Stimulated activated memory B cell treated with anti-CD40 and anti-IgM and Interleukin-4, amounts not matched to agents 10 μg/mL and 1 μg/mL and 100 μg/mL, for 72 hours (primary cell): ENCODE results near the gene ELP4.

Source experiments
- ATAC-seq: fragments of 150-1000 bp; cut with Tn5 transposase; 2 replicates; pipeline ENCODE4 v1.10.0; 2021
- H3K27ac Mint-ChIP-seq: one replicate; pipeline ENCODE4 v1.8.0; 2022; ENCODE audit warnings: mild to moderate bottlenecking, mixed read lengths
- H3K27me3 Mint-ChIP-seq: one replicate; pipeline ENCODE4 v1.8.0; 2022; ENCODE audit warnings: mixed read lengths
- H3K36me3 Mint-ChIP-seq: one replicate; pipeline ENCODE4 v1.8.0; 2022; ENCODE audit warnings: mixed read lengths
- H3K4me1 Mint-ChIP-seq: one replicate; pipeline ENCODE4 v1.8.0; 2022; ENCODE audit warnings: mixed read lengths
- H3K4me3 Mint-ChIP-seq: one replicate; pipeline ENCODE4 v1.8.0; 2022; ENCODE audit warnings: mild to moderate bottlenecking, moderate library complexity, mixed read lengths
- H3K9me3 Mint-ChIP-seq: one replicate; pipeline ENCODE4 v1.8.0; 2022; ENCODE audit warnings: mixed read lengths

The ELP4 gene

DNA sequence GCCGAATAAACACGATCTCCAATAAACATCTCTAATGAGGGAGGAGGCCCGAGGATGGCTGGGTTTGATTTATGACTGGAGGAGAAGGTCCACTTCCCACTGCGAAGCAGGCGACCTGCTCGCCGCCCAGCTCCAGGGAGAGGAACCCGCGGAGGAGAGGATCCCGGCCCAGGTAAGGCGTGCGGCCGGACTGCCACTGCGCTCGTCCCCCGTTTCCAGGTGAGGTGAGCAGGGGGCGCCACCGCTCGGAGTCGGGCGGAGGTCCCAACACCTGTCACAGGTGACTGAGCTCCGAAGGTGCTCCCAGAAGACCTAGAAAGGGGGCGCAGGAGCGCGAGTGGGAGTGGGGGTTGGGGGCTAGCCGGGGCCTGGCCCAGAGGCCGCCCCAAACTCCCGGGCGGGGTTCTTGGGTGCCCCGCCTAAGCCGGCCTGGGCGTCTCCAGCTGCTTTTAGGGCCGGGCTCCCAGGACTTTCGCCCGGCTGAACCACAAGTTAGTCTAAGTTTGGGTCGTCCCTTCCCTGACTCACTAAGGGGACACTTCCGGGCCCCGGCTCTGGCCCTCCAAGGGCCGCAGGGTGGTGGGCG lies 307.0 kb downstream of the ELP4 start:
- H3K27ac Mint-ChIP-seq = no peak overlapping the region
- peak overlapping the region; percentile 26 for H3K4me3 Mint-ChIP-seq
- peaks cover 12% of the 10 kb centered on the region for H3K36me3 Mint-ChIP-seq
- peaks cover 30% of the 10 kb centered on the region for H3K4me1 Mint-ChIP-seq
- peaks cover 3% of the 10 kb centered on the region for H3K9me3 Mint-ChIP-seq
- no peak for ATAC-seq
- H3K27me3 Mint-ChIP-seq = peaks cover 89% of the 10 kb centered on the region

DNA sequence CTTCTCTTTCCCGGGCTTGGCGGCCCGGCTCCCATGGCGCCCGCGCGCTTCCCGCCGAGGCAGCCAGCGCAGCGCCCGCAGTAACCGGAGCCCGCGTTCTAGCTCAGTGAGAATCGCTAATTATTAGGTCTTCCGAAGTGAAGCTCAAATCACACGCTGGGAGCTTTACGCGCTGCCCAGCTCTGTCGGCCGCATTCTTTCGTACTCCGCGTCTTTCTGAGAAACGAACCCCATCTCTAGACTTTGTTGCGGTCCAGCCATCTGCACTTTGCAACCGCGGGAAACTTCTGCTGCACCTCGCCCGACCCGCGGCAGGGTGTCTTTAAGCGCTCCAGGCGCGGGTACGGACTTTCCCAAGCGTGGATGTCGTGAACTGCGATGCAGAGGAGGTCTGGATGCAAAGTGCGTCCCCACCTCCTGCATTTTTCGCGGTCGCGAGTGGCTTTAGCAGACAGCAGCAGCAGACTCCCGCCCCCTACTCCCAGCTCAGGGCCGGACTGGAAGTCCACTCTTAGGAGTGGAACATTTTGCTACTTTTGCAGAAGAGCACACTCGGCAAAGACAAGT lies 307.6 kb downstream of the ELP4 start:
- peaks cover 24% of the 10 kb centered on the region for H3K4me1 Mint-ChIP-seq
- H3K9me3 Mint-ChIP-seq = no peaks in the 10 kb centered on the region
- H3K27me3 Mint-ChIP-seq = peaks cover 89% of the 10 kb centered on the region
- ATAC-seq = no peak
- H3K4me3 Mint-ChIP-seq = no peak overlapping the region
- H3K27ac Mint-ChIP-seq = no peak overlapping the region
- H3K36me3 Mint-ChIP-seq = peaks cover 7% of the 10 kb centered on the region

DNA sequence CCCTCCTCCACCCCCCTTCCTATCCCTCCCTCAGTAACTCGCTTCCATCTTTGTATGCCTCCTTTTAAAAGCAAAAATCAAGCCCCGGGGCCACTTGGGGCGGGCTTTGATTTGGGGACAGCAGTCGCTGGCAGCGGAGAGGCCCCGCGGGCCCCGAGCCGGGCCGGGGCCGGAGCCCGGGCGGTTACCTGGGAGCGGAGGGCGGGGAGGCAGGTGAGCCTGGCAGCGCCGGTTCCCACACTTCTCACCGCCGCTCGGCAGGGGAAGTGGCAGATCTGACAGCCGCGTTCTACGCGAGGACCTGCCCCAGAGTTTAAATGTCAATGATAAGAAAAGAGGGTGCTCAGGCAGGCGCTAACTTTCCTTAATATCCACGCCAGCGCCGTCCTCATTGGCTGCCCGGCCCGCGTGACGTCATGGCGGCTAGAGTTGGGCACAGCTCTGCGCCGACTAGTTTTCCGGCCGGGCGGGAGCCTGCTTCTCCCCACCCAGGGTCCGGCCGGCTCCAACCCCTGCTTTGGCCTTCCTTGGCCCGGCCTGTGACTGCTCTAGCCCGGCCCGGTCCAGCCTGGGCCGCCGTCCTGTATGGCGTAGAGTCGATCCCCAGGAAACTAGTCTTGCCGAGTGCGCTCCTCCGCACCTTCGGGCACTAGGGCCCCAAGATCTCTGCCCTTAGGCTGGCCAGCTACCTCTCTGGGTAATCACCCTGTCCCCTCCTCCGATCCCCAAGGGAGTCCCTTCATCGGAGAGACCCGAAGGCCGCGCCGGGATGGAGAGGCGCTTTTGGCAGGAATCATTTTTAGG lies 308.3 kb downstream of the ELP4 start:
- H3K4me3 Mint-ChIP-seq = no peak overlapping the region
- H3K4me1 Mint-ChIP-seq = peaks cover 18% of the 10 kb centered on the region
- peaks cover 89% of the 10 kb centered on the region for H3K27me3 Mint-ChIP-seq
- no peak overlapping the region for H3K27ac Mint-ChIP-seq
- no peak for ATAC-seq
- H3K36me3 Mint-ChIP-seq = peaks cover 6% of the 10 kb centered on the region
- H3K9me3 Mint-ChIP-seq = no peaks in the 10 kb centered on the region

DNA sequence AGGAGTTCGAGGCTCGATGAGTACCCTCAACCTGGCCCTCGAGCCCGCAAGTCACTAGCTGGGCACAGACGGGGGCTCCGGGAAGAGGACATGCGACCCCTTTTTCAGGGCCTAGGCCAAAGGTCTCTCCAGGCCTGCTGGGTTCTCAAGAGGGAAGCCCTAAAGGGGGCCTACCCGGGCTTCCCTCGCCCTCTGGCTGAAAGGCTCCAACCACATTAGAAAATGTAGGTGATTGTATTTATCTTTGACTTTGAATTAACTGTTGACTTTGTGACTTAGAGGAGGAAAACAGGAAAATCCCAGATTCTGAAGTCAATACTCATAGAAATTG lies 308.8 kb downstream of the ELP4 start:
- Mint-ChIP-seq H3K36me3 (peaks cover 6% of the 10 kb centered on the region), H3K9me3 (no peaks in the 10 kb centered on the region), H3K27me3 (peaks cover 93% of the 10 kb centered on the region), H3K27ac (no peak overlapping the region), H3K4me3 (no peak overlapping the region), H3K4me1 (peaks cover 16% of the 10 kb centered on the region)
- no peak for ATAC-seq

DNA sequence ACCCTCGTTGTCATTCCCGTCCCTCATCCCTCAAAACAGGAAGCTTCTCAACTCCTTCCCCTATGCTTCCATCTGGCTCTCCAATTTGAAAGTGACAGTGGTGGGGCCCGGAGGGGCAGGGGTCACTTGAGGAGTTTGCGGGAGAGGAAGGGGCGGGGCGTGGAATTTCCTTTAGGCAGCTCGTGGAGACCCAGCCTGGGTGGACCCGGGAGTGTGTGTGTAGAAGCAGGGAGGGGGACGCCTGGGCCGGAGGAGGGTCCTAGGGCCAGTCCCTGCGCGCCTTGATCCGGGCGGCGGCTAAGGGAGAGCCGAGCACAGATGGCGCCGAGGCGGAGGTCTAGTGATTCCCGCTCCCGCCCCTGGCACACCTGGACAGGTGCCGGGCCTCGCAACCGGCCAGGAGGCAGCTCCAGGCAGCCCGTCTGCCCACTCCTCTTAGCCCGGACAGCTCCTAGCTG lies 309.3 kb downstream of the ELP4 start:
- no peak for ATAC-seq
- Mint-ChIP-seq H3K27me3 (peaks cover 99% of the 10 kb centered on the region), H3K27ac (no peak overlapping the region), H3K4me1 (peaks cover 16% of the 10 kb centered on the region), H3K9me3 (no peaks in the 10 kb centered on the region), H3K4me3 (no peak overlapping the region), H3K36me3 (peaks cover 6% of the 10 kb centered on the region)

DNA sequence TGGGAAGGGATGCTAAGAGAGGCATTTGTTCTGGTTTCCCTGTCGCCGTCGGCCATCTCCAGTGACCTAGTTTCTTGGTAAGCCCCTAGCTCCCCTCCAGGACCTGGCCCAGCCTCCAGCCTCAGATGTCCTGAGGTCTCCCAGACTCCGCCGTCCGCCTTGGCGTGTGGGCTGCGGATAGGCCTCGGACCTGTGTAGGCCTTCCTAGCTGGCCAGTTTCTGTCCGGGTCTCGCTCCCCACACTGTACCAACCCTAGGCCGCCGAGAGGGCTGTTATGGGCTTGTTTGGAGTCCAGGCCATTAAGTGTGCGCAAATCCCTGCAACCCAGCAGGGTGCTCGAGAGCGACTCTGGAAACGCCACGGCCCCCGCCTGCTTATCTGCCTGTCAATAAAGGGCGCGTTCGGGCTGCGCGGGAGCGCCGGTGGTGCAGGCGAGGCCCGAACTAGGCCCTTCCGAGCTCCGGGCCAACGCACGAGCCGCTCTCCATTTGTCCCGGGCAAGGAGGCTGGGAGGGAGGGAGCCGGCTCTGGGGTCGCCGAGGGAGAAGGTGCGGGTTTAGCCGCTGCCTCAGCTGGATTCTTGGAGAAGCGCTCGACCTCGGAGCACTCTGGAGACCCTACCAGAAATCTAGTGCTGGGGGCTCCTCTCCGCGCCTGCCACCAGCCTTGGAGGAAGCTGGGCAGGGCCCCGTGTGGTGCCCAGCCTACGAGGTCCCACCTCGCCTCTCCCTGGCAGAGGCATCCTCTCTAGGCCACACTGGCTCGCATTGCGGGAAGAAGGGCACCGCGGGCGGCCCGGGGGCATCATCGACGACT lies 310.3 kb downstream of the ELP4 start:
- Mint-ChIP-seq H3K27me3 (peaks cover 99% of the 10 kb centered on the region), H3K27ac (no peak overlapping the region), H3K4me1 (peaks cover 15% of the 10 kb centered on the region), H3K36me3 (peaks cover 4% of the 10 kb centered on the region), H3K4me3 (no peak overlapping the region), H3K9me3 (no peaks in the 10 kb centered on the region)
- ATAC-seq = no peak

DNA sequence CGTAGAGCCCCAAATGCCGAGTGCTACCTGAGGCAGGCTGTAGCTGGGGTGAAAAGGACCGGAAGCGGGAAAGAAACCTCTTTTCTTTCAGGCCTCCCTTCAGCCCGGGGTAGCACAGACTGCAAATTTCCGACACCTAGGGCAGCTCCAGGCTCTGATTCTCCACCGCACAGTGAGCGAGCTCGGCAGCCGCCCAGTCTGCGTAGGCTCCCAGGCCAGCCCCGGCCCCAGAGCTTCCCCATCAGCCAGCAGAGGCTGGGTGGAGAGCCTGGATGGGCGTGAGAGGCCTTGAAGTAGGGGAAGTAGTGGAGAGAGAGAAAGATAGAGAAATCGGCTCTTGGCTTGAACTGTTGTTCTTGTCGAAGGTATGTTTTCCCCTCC lies 310.9 kb downstream of the ELP4 start:
- H3K36me3 Mint-ChIP-seq = no peaks in the 10 kb centered on the region
- H3K27ac Mint-ChIP-seq = no peak overlapping the region
- no peak for ATAC-seq
- H3K27me3 Mint-ChIP-seq = peaks cover 99% of the 10 kb centered on the region
- no peaks in the 10 kb centered on the region for H3K9me3 Mint-ChIP-seq
- H3K4me1 Mint-ChIP-seq = peaks cover 10% of the 10 kb centered on the region
- no peak overlapping the region for H3K4me3 Mint-ChIP-seq

DNA sequence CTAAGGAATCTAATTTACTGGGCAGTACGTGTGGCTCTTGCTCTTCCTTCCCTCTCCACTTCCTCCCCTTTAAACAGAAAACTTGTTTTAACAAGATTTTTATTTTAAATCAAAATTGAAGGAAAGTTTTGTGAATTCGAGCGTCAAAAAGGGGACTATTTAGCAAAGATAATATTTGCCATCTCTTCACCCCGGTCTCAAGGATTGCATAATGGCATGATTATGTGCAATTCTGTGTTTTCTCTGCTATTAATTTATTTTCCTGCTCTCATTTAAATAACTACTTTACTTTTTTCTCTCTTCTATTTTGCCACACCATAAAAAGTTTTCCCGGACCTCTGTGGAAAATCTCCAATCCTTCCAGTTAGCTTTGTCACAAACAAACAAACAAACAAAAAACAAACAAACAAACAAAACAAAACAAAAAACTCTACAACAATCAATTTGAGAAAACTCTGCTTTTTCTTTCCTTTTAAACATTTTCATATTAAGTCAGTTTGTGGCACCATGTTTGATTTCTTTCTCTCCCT lies 311.7 kb downstream of the ELP4 start:
- Mint-ChIP-seq H3K9me3 (no peaks in the 10 kb centered on the region), H3K36me3 (no peaks in the 10 kb centered on the region), H3K27ac (no peak overlapping the region), H3K27me3 (peaks cover 99% of the 10 kb centered on the region), H3K4me3 (no peak overlapping the region), H3K4me1 (peaks cover 7% of the 10 kb centered on the region)
- ATAC-seq = no peak

DNA sequence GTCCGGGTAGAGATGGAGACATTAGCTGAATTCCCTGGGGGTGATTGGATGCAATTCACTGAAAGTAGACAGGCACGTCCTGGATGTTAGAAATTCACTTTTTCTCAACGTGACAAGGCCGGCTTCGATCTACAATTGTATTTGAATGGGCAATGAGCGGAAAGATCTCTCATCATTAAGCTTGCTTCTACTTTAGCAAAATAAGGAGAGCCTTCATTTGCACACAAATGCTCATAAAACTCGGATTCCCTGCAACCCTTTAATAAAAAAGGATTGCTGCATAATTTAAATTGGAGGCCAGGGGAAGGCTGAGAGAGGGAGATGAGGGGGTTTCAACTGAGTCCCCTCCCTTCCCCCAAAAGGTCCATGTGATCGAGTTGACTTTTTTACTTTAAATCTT lies 312.2 kb downstream of the ELP4 start:
- Mint-ChIP-seq H3K27me3 (peaks cover 99% of the 10 kb centered on the region), H3K9me3 (no peaks in the 10 kb centered on the region), H3K27ac (no peak overlapping the region), H3K4me3 (no peak overlapping the region), H3K36me3 (no peaks in the 10 kb centered on the region), H3K4me1 (peaks cover 5% of the 10 kb centered on the region)
- ATAC-seq = no peak

DNA sequence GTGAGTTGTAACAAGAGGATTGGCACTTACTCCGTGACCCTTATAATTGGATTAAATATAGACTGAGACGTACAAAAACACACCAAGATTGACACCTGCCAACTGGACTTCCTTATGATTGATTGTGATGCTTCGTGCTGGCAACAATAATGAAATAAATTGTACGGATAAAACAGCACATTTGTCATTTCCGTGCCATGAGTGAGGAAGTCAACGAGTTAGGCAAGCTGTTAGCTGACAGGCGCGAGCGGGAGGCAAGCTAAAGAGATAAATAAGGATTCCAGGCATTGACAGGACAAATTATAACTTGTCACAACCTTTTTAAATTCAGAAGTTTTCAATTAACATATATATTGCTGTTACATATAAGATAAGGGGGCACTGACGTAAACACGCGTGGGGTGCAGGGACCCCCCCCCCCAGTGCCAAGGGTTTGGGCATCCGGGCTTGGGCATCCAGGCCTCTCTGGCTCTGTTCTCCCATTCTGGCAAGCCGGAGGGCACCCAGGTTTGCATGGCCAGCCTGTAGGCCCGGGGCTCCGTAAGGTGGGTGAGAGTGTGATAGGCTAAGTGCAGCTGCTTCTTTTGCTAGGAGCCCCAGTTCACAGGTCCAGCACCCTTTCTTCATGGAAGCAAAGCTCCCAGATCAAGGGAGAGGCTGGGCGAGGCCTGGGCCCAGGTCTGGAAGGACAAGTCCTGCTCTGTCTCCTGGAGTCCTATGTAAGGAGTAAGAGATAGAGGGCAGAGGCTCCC lies 312.8 kb downstream of the ELP4 start:
- ATAC-seq = no peak
- Mint-ChIP-seq H3K27ac (no peak overlapping the region), H3K27me3 (peaks cover 99% of the 10 kb centered on the region), H3K36me3 (no peaks in the 10 kb centered on the region), H3K9me3 (no peaks in the 10 kb centered on the region), H3K4me3 (no peak overlapping the region), H3K4me1 (peaks cover 5% of the 10 kb centered on the region)

DNA sequence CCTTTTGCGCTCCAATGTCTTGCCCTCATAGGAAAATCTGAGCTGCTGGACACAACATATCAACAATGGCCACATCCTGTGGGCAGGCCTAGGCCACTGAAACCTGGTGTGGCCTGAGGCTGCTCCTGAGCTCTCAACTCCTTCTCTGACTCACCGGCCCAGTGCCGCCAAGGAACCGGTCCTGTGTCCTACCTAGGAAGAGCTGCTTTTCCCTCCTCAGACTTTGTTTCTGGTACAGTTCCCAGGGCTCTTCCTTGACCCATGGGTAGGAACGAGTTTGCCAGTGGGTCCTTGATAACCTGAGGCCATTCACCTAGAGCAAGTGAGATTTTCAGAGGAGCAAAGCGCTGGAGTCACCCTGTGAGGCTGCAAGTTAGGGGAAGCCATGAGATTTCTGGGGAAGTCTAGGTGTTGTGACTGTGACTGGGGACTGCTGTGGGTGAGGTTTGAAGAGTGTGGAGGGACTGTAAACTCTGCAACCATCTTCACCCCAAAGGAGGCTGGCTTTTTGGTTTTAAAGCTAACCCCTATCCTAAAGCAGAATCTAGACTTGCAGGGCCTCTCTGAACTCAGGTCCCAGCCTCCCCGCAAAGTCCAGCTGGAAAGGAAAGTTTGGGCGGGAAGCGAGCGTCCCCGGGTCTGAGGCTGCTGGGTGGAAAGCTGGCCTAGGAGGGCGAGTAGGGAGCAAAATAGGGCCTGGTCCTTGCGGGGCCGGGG lies 313.5 kb downstream of the ELP4 start:
- no peak for ATAC-seq
- Mint-ChIP-seq H3K4me3 (no peak overlapping the region), H3K9me3 (no peaks in the 10 kb centered on the region), H3K36me3 (no peaks in the 10 kb centered on the region), H3K4me1 (peaks cover 5% of the 10 kb centered on the region), H3K27ac (no peak overlapping the region), H3K27me3 (peaks cover 100% of the 10 kb centered on the region)

DNA sequence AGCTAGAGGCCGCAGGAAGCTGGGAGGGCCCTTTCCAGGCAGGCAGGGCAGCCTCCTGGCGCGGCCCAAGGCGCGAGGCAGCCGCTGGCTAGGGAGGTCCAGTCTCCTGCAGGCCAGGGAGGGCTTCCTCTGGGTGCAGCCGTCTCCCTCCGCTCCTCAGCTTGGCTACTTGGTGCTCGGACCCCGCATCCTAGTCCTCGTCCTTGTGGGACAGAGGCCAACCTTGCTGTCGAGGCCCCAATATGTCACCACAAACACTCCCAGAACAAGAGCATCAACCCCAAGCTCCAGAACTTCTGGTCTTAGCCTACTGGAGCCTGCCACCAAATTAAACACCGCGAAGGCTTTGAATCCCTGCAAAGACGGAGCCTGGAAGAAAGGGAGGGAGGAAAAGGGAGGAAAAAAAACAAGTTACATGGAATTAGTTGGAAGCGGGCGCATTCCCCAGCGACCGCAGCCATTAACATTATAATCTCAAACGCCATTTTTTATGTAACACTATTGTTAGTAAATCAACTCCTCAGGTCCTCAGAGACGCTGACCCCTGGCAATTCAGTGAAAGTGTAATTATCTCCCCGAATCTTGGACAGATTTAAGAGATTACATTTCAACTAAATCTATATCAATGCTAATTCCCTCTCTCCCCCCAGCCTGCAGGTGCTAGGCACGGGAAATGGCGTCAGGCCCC lies 314.2 kb downstream of the ELP4 start:
- Mint-ChIP-seq H3K27me3 (peaks cover 96% of the 10 kb centered on the region), H3K9me3 (no peaks in the 10 kb centered on the region), H3K4me1 (peaks cover 5% of the 10 kb centered on the region), H3K27ac (no peak overlapping the region), H3K36me3 (no peaks in the 10 kb centered on the region), H3K4me3 (no peak overlapping the region)
- ATAC-seq = no peak

DNA sequence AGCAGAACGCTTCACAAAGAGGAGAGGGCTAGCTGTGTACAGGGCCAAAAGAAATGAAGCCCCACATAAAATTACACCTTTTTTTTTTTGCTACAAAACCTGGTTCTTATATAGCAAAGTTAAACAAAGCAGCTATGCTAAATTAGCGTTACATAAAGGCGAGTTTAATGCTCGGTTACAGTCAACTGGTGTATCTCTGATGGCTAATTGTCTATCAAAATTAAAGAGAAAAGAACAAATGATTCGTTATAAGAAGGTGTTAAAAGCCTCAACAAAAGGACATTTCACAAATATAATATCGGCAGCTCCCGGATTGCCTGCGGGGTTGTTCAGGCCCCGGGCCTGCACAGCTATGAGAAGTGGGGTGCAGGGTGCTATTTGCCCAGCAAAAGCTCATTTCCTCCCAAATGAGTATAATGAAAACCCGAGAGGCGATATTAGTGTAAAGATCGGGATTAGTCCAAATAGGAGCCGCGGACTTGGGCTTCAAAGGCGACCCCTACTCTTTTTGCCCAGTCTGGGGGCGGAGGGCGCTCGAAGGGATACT lies 314.8 kb downstream of the ELP4 start:
- H3K4me3 Mint-ChIP-seq = no peak overlapping the region
- H3K9me3 Mint-ChIP-seq = no peaks in the 10 kb centered on the region
- peaks cover 5% of the 10 kb centered on the region for H3K4me1 Mint-ChIP-seq
- H3K36me3 Mint-ChIP-seq = no peaks in the 10 kb centered on the region
- H3K27ac Mint-ChIP-seq = no peak overlapping the region
- no peak for ATAC-seq
- H3K27me3 Mint-ChIP-seq = peaks cover 96% of the 10 kb centered on the region
